Stimulated activated memory B cell treated with anti-CD40 and anti-IgM and Interleukin-4, amounts not matched to agents 10 μg/mL and 1 μg/mL and 100 μg/mL, for 72 hours (primary cell): ENCODE measurements around the gene TMEM69.
"Not testable (repeated sequence)": the region's sequence is repeated elsewhere in the genome, so short reads cannot be mapped to it uniquely, and the experiment has no call there.

Source experiments
- ATAC-seq: fragments of 150-1000 bp; cut with Tn5 transposase; 2 replicates; pipeline ENCODE4 v1.10.0; 2021
- H3K27ac Mint-ChIP-seq: one replicate; pipeline ENCODE4 v1.8.0; 2022; ENCODE audit warnings: mild to moderate bottlenecking, mixed read lengths
- H3K27me3 Mint-ChIP-seq: one replicate; pipeline ENCODE4 v1.8.0; 2022; ENCODE audit warnings: mixed read lengths
- H3K36me3 Mint-ChIP-seq: one replicate; pipeline ENCODE4 v1.8.0; 2022; ENCODE audit warnings: mixed read lengths
- H3K4me1 Mint-ChIP-seq: one replicate; pipeline ENCODE4 v1.8.0; 2022; ENCODE audit warnings: mixed read lengths
- H3K4me3 Mint-ChIP-seq: one replicate; pipeline ENCODE4 v1.8.0; 2022; ENCODE audit warnings: mild to moderate bottlenecking, moderate library complexity, mixed read lengths
- H3K9me3 Mint-ChIP-seq: one replicate; pipeline ENCODE4 v1.8.0; 2022; ENCODE audit warnings: mixed read lengths

TMEM69 gene

DNA sequence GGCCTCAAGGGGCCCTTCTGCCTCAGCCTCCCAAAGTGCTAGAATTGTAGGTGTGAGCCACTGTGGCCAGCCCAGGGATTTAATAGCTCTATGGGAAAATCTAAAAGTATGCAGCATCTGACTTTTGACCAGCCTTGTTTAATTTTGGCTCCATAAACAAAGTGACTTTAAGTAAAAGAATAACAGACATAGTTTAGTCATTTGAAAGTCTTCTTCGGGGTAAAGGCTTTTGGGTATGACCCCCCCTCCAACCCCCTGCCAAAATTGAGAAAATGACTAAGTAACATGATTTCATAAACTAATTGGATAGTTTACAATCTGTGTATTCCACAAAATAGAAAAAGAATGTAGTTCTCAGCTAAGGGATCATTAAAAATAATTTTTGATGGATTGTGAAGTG is 18.6 kb upstream of the TMEM69 start:
- no peak for ATAC-seq
- Mint-ChIP-seq H3K9me3 (no peaks in the 10 kb centered on the region), H3K4me3 (no peak overlapping the region), H3K27me3 (no peaks in the 10 kb centered on the region), H3K27ac (no peak overlapping the region), H3K4me1 (peaks cover 66% of the 10 kb centered on the region), H3K36me3 (peaks cover 53% of the 10 kb centered on the region)

- no peak overlapping the region for H3K4me3 Mint-ChIP-seq
- H3K9me3 Mint-ChIP-seq, result no peaks in the 10 kb centered on the region
- no peak overlapping the region for H3K27ac Mint-ChIP-seq
- H3K27me3 Mint-ChIP-seq, result no peaks in the 10 kb centered on the region
- H3K36me3 Mint-ChIP-seq, result peaks cover 55% of the 10 kb centered on the region
- no peak for ATAC-seq
- peaks cover 72% of the 10 kb centered on the region for H3K4me1 Mint-ChIP-seq
These were observed 17.9 kb upstream of the TMEM69 start for GRCh38 chr1:45669859-45670655.

DNA sequence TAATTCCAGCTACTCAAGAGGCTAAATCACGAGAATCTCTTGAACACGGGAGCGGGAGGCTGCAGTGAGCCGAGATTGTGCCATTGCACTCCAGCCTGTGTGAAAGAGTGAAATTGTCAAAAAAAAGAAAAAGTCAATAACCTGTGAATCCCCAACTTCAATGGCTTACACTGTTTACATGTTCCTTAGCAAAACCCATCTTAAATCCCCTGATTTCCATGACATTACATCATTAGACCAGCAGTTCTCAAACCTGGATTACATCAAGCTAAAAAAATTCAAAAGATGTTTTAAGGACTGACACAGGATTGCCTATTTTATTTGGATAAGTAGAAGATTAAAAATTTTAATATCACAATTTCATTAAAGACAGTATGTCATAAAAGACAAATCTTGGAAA is 14.0 kb upstream of the TMEM69 start:
- peaks cover 35% of the 10 kb centered on the region for H3K36me3 Mint-ChIP-seq
- no peak for ATAC-seq
- no peak overlapping the region for H3K4me3 Mint-ChIP-seq
- H3K9me3 Mint-ChIP-seq, result no peaks in the 10 kb centered on the region
- peaks cover 80% of the 10 kb centered on the region for H3K4me1 Mint-ChIP-seq
- H3K27me3 Mint-ChIP-seq, result no peaks in the 10 kb centered on the region
- H3K27ac Mint-ChIP-seq, result no peak overlapping the region

- Mint-ChIP-seq H3K27me3 (no peaks in the 10 kb centered on the region), H3K36me3 (peaks cover 35% of the 10 kb centered on the region), H3K4me1 (peaks cover 80% of the 10 kb centered on the region), H3K4me3 (no peak overlapping the region), H3K9me3 (no peaks in the 10 kb centered on the region), H3K27ac (no peak overlapping the region)
- no peak for ATAC-seq
These were observed 13.5 kb upstream of the TMEM69 start for GRCh38 chr1:45674478-45674877.

- not testable (repeated sequence) for H3K4me3 Mint-ChIP-seq, H3K9me3 Mint-ChIP-seq, H3K27me3 Mint-ChIP-seq, ATAC-seq, H3K27ac Mint-ChIP-seq
- H3K36me3 Mint-ChIP-seq, result peaks cover 21% of the 10 kb centered on the region
- peaks cover 78% of the 10 kb centered on the region for H3K4me1 Mint-ChIP-seq
These were observed 11.4 kb upstream of the TMEM69 start for GRCh38 chr1:45676553-45676952.

DNA sequence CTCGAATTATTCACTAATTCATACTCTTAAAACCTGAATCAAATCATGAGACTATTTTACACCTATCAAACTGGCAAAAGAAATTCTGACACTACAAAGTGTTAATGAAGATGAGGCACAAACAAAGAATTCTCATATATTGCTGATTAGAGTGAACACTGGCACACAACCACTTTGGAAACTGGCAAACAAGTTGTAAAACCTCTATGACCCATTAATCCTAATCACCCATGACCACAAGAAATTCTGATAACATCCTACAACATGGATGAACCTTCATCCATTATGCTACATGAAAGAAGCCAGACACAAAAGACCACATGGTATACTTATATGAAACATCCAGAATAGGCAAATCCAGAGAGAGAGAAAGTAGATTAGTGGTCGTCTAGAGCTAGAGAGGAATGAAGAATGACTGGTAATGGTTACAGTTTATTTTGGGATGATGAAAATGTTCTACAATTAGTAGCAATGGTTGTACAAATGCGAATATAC is 10.2 kb upstream of the TMEM69 start:
- no peaks in the 10 kb centered on the region for H3K9me3 Mint-ChIP-seq
- H3K4me1 Mint-ChIP-seq, result peaks cover 77% of the 10 kb centered on the region
- no peak overlapping the region for H3K27ac Mint-ChIP-seq
- H3K36me3 Mint-ChIP-seq, result peaks cover 15% of the 10 kb centered on the region
- ATAC-seq, result no peak
- no peaks in the 10 kb centered on the region for H3K27me3 Mint-ChIP-seq
- no peak overlapping the region for H3K4me3 Mint-ChIP-seq

- H3K4me3 Mint-ChIP-seq, result no peak overlapping the region
- no peak for ATAC-seq
- no peak overlapping the region for H3K27ac Mint-ChIP-seq
- no peaks in the 10 kb centered on the region for H3K9me3 Mint-ChIP-seq
- no peaks in the 10 kb centered on the region for H3K27me3 Mint-ChIP-seq
- H3K36me3 Mint-ChIP-seq, result peaks cover 8% of the 10 kb centered on the region
- H3K4me1 Mint-ChIP-seq, result peaks cover 75% of the 10 kb centered on the region
These were observed 9.5 kb upstream of the TMEM69 start for GRCh38 chr1:45678489-45678888.

GRCh38 chr1:45679123-45679522 is 8.9 kb upstream of the TMEM69 start:
- H3K4me1 Mint-ChIP-seq, result peaks cover 70% of the 10 kb centered on the region
- H3K4me3 Mint-ChIP-seq, result no peak overlapping the region
- no peaks in the 10 kb centered on the region for H3K27me3 Mint-ChIP-seq
- no peaks in the 10 kb centered on the region for H3K9me3 Mint-ChIP-seq
- ATAC-seq, result no peak
- H3K27ac Mint-ChIP-seq, result no peak overlapping the region
- peaks cover 6% of the 10 kb centered on the region for H3K36me3 Mint-ChIP-seq

- Mint-ChIP-seq H3K27me3 (no peaks in the 10 kb centered on the region), H3K9me3 (no peaks in the 10 kb centered on the region), H3K27ac (no peak overlapping the region), H3K36me3 (peaks cover 5% of the 10 kb centered on the region), H3K4me3 (no peak overlapping the region), H3K4me1 (peaks cover 56% of the 10 kb centered on the region)
- ATAC-seq, result no peak
These were observed 5.0 kb upstream of the TMEM69 start for GRCh38 chr1:45682942-45683341.

DNA sequence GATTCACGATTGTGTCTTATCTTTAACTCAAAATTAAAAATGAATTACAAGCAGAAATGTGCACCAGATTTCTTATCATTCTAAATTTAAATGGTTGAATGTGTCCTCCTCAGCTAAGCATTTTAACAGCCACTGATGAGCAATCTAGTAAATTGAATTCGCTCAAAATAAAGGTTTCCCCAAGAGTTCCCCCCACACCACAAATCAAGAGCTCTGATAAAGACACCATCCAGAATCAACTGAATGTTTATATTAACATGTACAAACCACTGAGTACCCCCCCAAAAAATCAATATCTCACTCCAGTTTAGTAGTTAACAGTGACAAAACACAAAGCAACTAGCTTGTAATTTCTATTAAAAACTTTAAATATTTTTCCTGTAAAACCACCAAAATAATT is 3.6 kb upstream of the TMEM69 start:
- Mint-ChIP-seq H3K4me1 (peaks cover 49% of the 10 kb centered on the region), H3K27ac (no peak overlapping the region), H3K4me3 (peak overlapping the region; percentile 31), H3K9me3 (no peaks in the 10 kb centered on the region), H3K36me3 (peaks cover 5% of the 10 kb centered on the region), H3K27me3 (no peaks in the 10 kb centered on the region)
- ATAC-seq, result no peak

DNA sequence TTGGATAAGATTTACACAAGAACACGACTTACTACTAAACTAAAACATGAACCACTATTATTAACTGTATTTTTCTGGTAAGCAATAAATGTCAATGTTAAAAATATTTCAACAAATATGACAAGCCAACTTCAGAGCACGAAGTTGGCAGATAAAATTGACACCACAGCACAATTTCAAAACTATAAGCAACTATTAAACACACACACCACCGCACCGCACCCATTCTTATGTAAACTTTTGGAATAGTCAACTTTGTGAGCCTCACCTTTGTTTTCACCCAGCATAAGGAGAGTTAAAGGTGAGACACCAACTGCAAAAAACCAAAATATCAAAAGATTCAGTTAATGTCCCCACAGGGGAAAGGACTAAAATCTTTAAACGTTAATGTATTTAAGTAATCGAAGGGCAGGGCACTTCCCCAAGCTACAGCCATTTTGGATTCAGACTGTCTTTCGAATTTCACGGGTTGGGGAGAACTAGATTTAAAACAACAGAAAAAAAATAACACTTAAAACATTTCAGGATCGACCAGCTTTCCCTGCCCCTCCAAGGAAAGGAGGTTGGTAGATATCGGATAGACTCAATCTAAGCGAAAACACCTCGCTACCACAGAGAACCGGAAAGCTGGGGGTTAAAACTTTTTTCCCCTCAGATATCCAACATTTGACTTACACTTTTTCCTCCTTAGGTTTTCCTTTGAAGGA is 2.5 kb upstream of the TMEM69 start:
- Mint-ChIP-seq H3K9me3 (no peaks in the 10 kb centered on the region), H3K36me3 (peaks cover 5% of the 10 kb centered on the region), H3K27me3 (no peaks in the 10 kb centered on the region), H3K4me3 (peak overlapping the region; percentile 99), H3K4me1 (peaks cover 46% of the 10 kb centered on the region), H3K27ac (peak overlapping the region; percentile 97)
- ATAC-seq, result no peak

GRCh38 chr1:45686015-45686287 is 2.0 kb upstream of the TMEM69 start:
- H3K4me3 Mint-ChIP-seq, result peak overlapping the region; percentile 99
- no peaks in the 10 kb centered on the region for H3K27me3 Mint-ChIP-seq
- peaks cover 8% of the 10 kb centered on the region for H3K36me3 Mint-ChIP-seq
- H3K4me1 Mint-ChIP-seq, result peaks cover 44% of the 10 kb centered on the region
- no peaks in the 10 kb centered on the region for H3K9me3 Mint-ChIP-seq
- peak; percentile 31 for ATAC-seq
- H3K27ac Mint-ChIP-seq, result peak overlapping the region; percentile 97

DNA sequence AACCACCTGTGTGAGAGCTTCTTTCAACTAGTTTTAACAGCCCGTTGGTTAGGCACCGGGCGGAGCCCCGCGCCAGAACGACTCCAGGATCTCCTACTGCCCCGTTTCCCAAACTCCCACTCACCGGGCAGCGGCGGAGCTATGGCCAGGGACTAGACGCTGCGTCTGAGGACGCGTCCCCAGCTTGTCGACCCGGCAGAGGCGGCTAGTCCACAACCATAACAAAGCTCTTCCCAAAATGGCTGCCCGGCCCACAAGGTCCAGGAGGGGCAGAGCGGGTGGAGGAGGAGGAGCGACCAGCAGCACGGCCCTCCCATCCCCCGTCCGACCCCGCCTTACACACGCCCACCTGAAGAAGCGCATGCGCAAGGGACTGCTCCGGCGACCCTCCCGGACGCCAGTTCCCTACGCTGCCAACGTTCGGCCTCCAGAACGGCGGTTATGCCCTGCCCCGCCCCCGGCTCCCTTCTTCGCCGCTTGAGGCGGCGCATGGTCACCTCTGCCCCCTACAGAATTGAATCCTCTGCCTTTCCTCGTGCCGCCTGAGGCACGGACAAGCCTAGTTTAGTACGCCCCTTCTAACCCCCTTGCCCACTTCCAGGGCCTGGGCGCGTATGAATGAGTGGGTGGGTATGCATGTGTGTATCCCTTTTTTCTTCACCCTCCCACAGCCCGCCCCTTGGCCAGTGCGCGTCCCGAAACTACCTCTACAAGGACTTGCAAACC is 1.5 kb upstream of the TMEM69 start, which contains the start of gene GPBP1L1:
TSS of gene GPBP1L1 (minus strand) at position 246 of the 726 bp plus-strand sequence. CDS start 27,446 bp downstream, outside the sequence.
- peaks cover 44% of the 10 kb centered on the region for H3K4me1 Mint-ChIP-seq
- no peaks in the 10 kb centered on the region for H3K27me3 Mint-ChIP-seq
- H3K9me3 Mint-ChIP-seq, result no peaks in the 10 kb centered on the region
- peaks cover 12% of the 10 kb centered on the region for H3K36me3 Mint-ChIP-seq
- H3K27ac Mint-ChIP-seq, result peak within 1 kb of the TSS; percentile 97
- ATAC-seq, result peak; percentile 87
- peak within 1 kb of the TSS; percentile 99 for H3K4me3 Mint-ChIP-seq

DNA sequence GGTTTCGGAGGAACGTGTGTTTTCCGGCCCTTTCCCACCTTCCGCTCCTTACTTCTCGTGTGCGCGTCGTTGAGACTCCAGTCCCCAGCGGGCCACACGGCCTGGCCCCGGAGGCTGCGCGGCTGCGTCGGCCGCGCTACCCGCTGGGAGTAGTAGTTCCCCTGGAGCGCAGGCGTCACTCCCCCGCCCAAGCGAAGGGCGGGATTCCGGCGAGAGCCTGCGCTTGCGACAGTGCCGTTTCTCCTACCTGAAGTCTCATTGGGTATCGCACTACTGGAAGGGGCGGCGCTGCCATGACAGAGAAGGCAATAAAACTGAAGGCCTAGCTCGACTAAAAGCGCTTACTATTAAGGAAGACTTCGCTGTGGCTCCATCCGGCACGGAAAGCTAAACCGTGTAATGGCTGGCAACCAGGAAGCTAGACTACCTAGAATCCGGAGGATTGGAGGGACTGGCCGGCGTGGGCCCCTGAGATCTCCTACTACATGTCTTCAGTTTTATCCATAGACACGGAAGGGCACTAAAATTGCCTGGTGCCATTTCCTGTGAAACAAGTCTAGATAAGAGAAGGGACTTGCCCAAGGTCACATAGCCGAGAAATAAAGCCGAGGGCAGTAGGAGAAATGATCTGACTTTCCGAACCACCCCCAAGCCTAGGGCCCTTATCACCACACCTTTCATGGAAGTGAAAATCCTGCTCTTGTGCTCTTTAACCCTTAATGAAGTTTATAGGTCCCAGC is 797 bp upstream of the TMEM69 start:
- H3K27ac Mint-ChIP-seq, result peak overlapping the region; percentile 97
- peak; percentile 96 for ATAC-seq
- H3K36me3 Mint-ChIP-seq, result peaks cover 15% of the 10 kb centered on the region
- H3K4me3 Mint-ChIP-seq, result peak overlapping the region; percentile 99
- no peaks in the 10 kb centered on the region for H3K9me3 Mint-ChIP-seq
- peaks cover 44% of the 10 kb centered on the region for H3K4me1 Mint-ChIP-seq
- no peaks in the 10 kb centered on the region for H3K27me3 Mint-ChIP-seq

GRCh38 chr1:45693811-45694210 is 5.8 kb downstream of the TMEM69 start:
- H3K27ac Mint-ChIP-seq, H3K9me3 Mint-ChIP-seq, H3K4me3 Mint-ChIP-seq, H3K27me3 Mint-ChIP-seq, ATAC-seq: not testable (repeated sequence)
- H3K36me3 Mint-ChIP-seq, result peaks cover 35% of the 10 kb centered on the region
- peaks cover 15% of the 10 kb centered on the region for H3K4me1 Mint-ChIP-seq
